GM12865 (cell line): Measurements from ENCODE around the gene DNAJC24.

Source experiments
- DNase-seq: peaks from one replicate; pipeline ENCODE4 v3.0.0; 2010; ENCODE audit warnings: low read depth
- H3K4me3 ChIP-seq: 2 replicates; pipeline ENCODE4 v1.5.1; 2011; ENCODE audit warnings: mild to moderate bottlenecking, low read depth, low read length, control low read depth
- CTCF ChIP-seq: IDR thresholded peaks from 2 replicates; pipeline ENCODE4 v1.5.1; 2011; ENCODE audit warnings: low read length, control low read depth, low read depth, inconsistent platforms; ENCODE audit not compliant: insufficient read depth; ENCODE audit errors: missing control alignments

The DNAJC24 gene

GRCh38 chr11:31414338-31414737, 44.7 kb downstream of the DNAJC24 start:
- no peak for DNase-seq
- H3K4me3 ChIP-seq, result no peak overlapping the region
- TF ChIP-seq CTCF, result no peak

- no peak for DNase-seq
- no peak overlapping the region for H3K4me3 ChIP-seq
- TF ChIP-seq CTCF, result no peak
Observed at GRCh38 chr11:31415435-31415834, 45.8 kb downstream of the DNAJC24 start.

- TF ChIP-seq CTCF, result no peak
- H3K4me3 ChIP-seq, result no peak overlapping the region
- no peak for DNase-seq
Observed at GRCh38 chr11:31417357-31417756, 47.7 kb downstream of the DNAJC24 start.

GRCh38 chr11:31417816-31418215, 48.2 kb downstream of the DNAJC24 start:
- no peak overlapping the region for H3K4me3 ChIP-seq
- DNase-seq, result no peak
- no peak for TF ChIP-seq CTCF

GRCh38 chr11:31419138-31419537, 49.5 kb downstream of the DNAJC24 start:
- no peak for TF ChIP-seq CTCF
- H3K4me3 ChIP-seq, result no peak overlapping the region
- no peak for DNase-seq

- TF ChIP-seq CTCF, result no peak
- DNase-seq, result no peak
- H3K4me3 ChIP-seq, result no peak overlapping the region
Observed at GRCh38 chr11:31419669-31420068, 50.0 kb downstream of the DNAJC24 start.

GRCh38 chr11:31421820-31422219, 52.2 kb downstream of the DNAJC24 start:
- TF ChIP-seq CTCF, result no peak
- no peak overlapping the region for H3K4me3 ChIP-seq
- no peak for DNase-seq
